GM12878 (cell line): Measurements from ENCODE around the gene HYI. TPM values are rescaled to one million over a fixed set of nuclear protein-coding genes. Genes with fewer than 3 reads are reported as not detected.

Experiments used
- ATAC-seq: fragments of 200-7000 bp; cut with Tn5 transposase; 3 replicates; pipeline ENCODE4 v1.9.1; 2020; ENCODE audit warnings: mild to moderate bottlenecking, moderate library complexity
- BruUV-seq: library from RNA; stranded (reverse); fragments of 400-500 nt; replicated peaks from 2 replicates; lab custom pipeline; 2021; lab: Mats Ljungman, UMichigan
- CTCF ChIA-PET: fragments of 300-600 bp; sonication (Branson Sonifier 250); formaldehyde crosslinking; extraction: SDS; loops from one replicate; lab custom pipeline; 2021; ENCODE audit warnings: inconsistent platforms; lab: Yijun Ruan, JAX
- POLR2A ChIA-PET: fragments of 350-600 bp; formaldehyde crosslinking; extraction: SDS; loops from one replicate; lab custom pipeline; 2021; ENCODE audit warnings: inconsistent platforms; lab: Charles Lee
- RAD21 ChIA-PET: fragments of 300-600 bp; sonication (Branson Sonifier 250); formaldehyde crosslinking; loops from one replicate; lab custom pipeline; 2023; ENCODE audit warnings: antibody characterized with exemption; ENCODE audit not compliant: unreplicated experiment; lab: Charles Lee
- SMC1A ChIA-PET: fragments of 300-600 bp; sonication (Branson Sonifier 250); formaldehyde crosslinking; loops from one replicate; lab custom pipeline; 2023; ENCODE audit not compliant: unreplicated experiment, uncharacterized antibody; lab: Charles Lee
- DNase-seq: peaks from one replicate; pipeline ENCODE4 v3.0.0-alpha.2; 2011; ENCODE audit warnings: low read depth, low spot score
- FAIRE-seq: peaks from 3 replicates; lab custom pipeline; 2011; peaks lifted over from hg19 to GRCh38; lab: Jason Lieb, UNC
- H2AFZ ChIP-seq: 2 replicates; pipeline ENCODE4 v1.6.0; 2011; ENCODE audit warnings: low read depth, low read length, control low read depth; ENCODE audit not compliant: control insufficient read depth
- H3K27ac ChIP-seq: 2 replicates; pipeline ENCODE4 v1.5.1; 2011; ENCODE audit warnings: control low read depth; ENCODE audit not compliant: control insufficient read depth, insufficient read depth
- H3K27me3 ChIP-seq, 2 experiments: replicated peaks in 1 of 2; 2 replicates each; pipeline versions ENCODE4 v1.6.0 to v1.6.1; 2011; ENCODE audit warnings: low read length in 1 of 2; ENCODE audit not compliant: control insufficient read depth in 2 of 2, insufficient read depth in 2 of 2
- H3K36me3 ChIP-seq, 2 experiments: 2 replicates each; pipeline ENCODE4 v1.5.1; 2011; ENCODE audit warnings: low read length in 1 of 2; ENCODE audit not compliant: control insufficient read depth in 2 of 2, insufficient read depth in 2 of 2
- H3K4me1 ChIP-seq: 2 replicates; pipeline ENCODE4 v1.6.1; 2011; ENCODE audit warnings: mild to moderate bottlenecking, low read length, moderate library complexity, mixed read lengths; ENCODE audit not compliant: control insufficient read depth, insufficient read depth
- H3K4me2 ChIP-seq: 2 replicates; pipeline ENCODE4 v1.6.0; 2011; ENCODE audit warnings: control low read depth; ENCODE audit not compliant: control insufficient read depth, insufficient read depth
- H3K4me3 ChIP-seq: fragments of 200-600 bp; sonication (generic); 2 replicates; pipeline ENCODE4 v1.5.1; 2016
- H3K79me2 ChIP-seq: 2 replicates; pipeline ENCODE4 v1.6.0; 2011; ENCODE audit warnings: low read length; ENCODE audit not compliant: control insufficient read depth, insufficient read depth
- H3K9ac ChIP-seq: 2 replicates; pipeline ENCODE4 v1.8.0; 2011; ENCODE audit warnings: low read length, control low read depth, mixed read lengths; ENCODE audit not compliant: control insufficient read depth, insufficient read depth
- H3K9me3 ChIP-seq: replicated peaks from 3 replicates; pipeline ENCODE4 v1.5.1; 2011; ENCODE audit warnings: mild to moderate bottlenecking, low read length; ENCODE audit not compliant: control insufficient read depth, insufficient read depth
- H4K20me1 ChIP-seq: 2 replicates; pipeline ENCODE4 v1.6.0; 2011; ENCODE audit not compliant: control insufficient read depth, insufficient read depth
- BMI1 ChIP-seq: fragments of 450-650 bp; IDR thresholded peaks from 2 replicates; pipeline ENCODE4 v1.6.1; 2016; ENCODE audit warnings: mild to moderate bottlenecking, moderate library complexity, borderline replicate concordance
- DPF2 ChIP-seq: fragments of 450-650 bp; IDR thresholded peaks from 2 replicates; pipeline ENCODE4 v1.6.1; 2017; ENCODE audit warnings: mild to moderate bottlenecking
- ZNF592 ChIP-seq: fragments of 450-650 bp; IDR thresholded peaks from 2 replicates; pipeline ENCODE4 v1.6.1; 2017; ENCODE audit warnings: mild to moderate bottlenecking, moderate library complexity
- WGBS: methylation state at CpG from one replicate; pipeline ENCODE4 v1.1.6; 2016; ENCODE audit warnings: low lambda C conversion rate; ENCODE audit not compliant: insufficient replicate concordance, insufficient coverage; ENCODE audit errors: missing lambda C conversion rate; 5-methylcytosine and 5-hydroxymethylcytosine counted together
- in situ Hi-C: fragments of 300-500 bp; cut with MboI; formaldehyde crosslinking; loops from 9 replicates; pipeline ENCODE4 v1.14.3; 2018; ENCODE audit warnings: mixed read lengths
- intact Hi-C: fragments of 100-400 bp; cut with micrococcal nuclease; formaldehyde crosslinking; loops from one replicate; pipeline ENCODE4 v1.14.2; 2022; ENCODE audit not compliant: unreplicated experiment
- polyA plus RNA-seq, 11 experiments: library from polyadenylated mRNA; depleted of rRNA in 4 of 11; unstranded in 6 of 11; stranded (reverse) in 5 of 11; fragments of >200 nt; fragmentation: Nextera tagmentation in 4 of 11; fragmentation: Illumina TruSeq in 1 of 11; extraction: Ambion mirVana in 4 of 11; extraction: Trizol in 1 of 11; gene quantifications; 1 replicate in 1 of 11; 2 replicates in 10 of 11; pipeline versions ENCODE4 v1.2.1 to v1.2.3, GENCODE V29; 2011 to 2016; ENCODE audit warnings: inconsistent platforms in 2 of 11, missing spikeins in 2 of 11, low read depth in 1 of 11
- total RNA-seq, 4 experiments: library from RNA; depleted of rRNA in 3 of 4; stranded (reverse); fragments of >200 nt in 3 of 4; fragmentation: Illumina TruSeq in 1 of 4; extraction: Trizol in 1 of 4; gene quantifications; 2 replicates each; pipeline versions ENCODE4 v1.2.1 to v1.2.3, GENCODE V29; 2013 to 2021
- TF ChIP-seq, protein P1 (sequence below): fragments of 450-650 bp; IDR thresholded peaks from 2 replicates; pipeline ENCODE4 v1.6.1; 2017; ENCODE audit warnings: mild to moderate bottlenecking, low read depth, inconsistent platforms; ENCODE audit not compliant: poor library complexity, severe bottlenecking

Gene HYI
- total and polyA plus RNA-seq, 10 of the 15 experiments (the other 5 are each of a cell fraction or from before 2014, with no cell fraction given) = 0.27 to 5.5 (median 2.0) TPM

GRCh38 chr1:43420874-43421273 is 32.9 kb downstream of the HYI start:
- TF ChIP-seq BMI1 = no peak
- TF ChIP-seq, protein P1, sequence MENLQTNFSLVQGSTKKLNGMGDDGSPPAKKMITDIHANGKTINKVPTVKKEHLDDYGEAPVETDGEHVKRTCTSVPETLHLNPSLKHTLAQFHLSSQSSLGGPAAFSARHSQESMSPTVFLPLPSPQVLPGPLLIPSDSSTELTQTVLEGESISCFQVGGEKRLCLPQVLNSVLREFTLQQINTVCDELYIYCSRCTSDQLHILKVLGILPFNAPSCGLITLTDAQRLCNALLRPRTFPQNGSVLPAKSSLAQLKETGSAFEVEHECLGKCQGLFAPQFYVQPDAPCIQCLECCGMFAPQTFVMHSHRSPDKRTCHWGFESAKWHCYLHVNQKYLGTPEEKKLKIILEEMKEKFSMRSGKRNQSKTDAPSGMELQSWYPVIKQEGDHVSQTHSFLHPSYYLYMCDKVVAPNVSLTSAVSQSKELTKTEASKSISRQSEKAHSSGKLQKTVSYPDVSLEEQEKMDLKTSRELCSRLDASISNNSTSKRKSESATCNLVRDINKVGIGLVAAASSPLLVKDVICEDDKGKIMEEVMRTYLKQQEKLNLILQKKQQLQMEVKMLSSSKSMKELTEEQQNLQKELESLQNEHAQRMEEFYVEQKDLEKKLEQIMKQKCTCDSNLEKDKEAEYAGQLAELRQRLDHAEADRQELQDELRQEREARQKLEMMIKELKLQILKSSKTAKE = no peak
- no peak for TF ChIP-seq ZNF592
- TF ChIP-seq DPF2 = no peak
- TF ChIP-seq, all 136 proteins: peak for 0
- FAIRE-seq (no peak), ATAC-seq (no peak), DNase-seq (no peak)
- no TSS peak for BruUV-seq
- POLR2A ChIA-PET = no interaction called here
- CTCF ChIA-PET = no interaction called here
- in situ Hi-C loops (no loop called here), intact Hi-C loops (no loop called here)
- Histone ChIP-seq H3K79me2 (no peaks in the 10 kb centered on the region), H3K9ac (no peak overlapping the region), H3K36me3 (peaks cover 20 to 35% of the 10 kb centered on the region in 2 experiments), H3K4me1 (peaks cover 9% of the 10 kb centered on the region), H4K20me1 (no peaks in the 10 kb centered on the region), H3K9me3 (no peaks in the 10 kb centered on the region), H2AFZ (no peak overlapping the region), H3K27me3 (no peaks in the 10 kb centered on the region), H3K27ac (no peak overlapping the region), H3K4me3 (no peak overlapping the region), H3K4me2 (no peak overlapping the region)
- SMC1A ChIA-PET = no interaction called here
- RAD21 ChIA-PET = no interaction called here
- WGBS = over 99% methylated on average over 9 of the region's 10 CpGs
